Measurements from ENCODE around the gene MOCS1. TPM values are rescaled to one million over a fixed set of nuclear protein-coding genes. Genes with fewer than 3 reads are reported as not detected.

MOCS1 gene
- total RNA-seq, 1 donor from 2014 or later, result 16.0 TPM

GRCh38 chr6:39962831-39963230 lies 28.6 kb upstream of the MOCS1 start:
- no peaks in the 10 kb centered on the region for H3K79me2 ChIP-seq (ENCODE audit: insufficient read depth, low read length)
- H3K4me2 ChIP-seq (ENCODE audit: low read length), result no peak overlapping the region
- TF ChIP-seq CTCF (IDR thresholded peaks at IDR 0.05; ENCODE audit: insufficient read depth, low read depth, low read length) (no peak), EZH2 (IDR thresholded peaks at IDR 0.05; ENCODE audit: insufficient read depth, low read length) (no peak)
- Mint-ChIP-seq H3K9me3 (ENCODE audit: unreplicated experiment) (no peaks in the 10 kb centered on the region), H3K27ac (ENCODE audit: unreplicated experiment) (peak overlapping the region; percentile 75), H3K27me3 (ENCODE audit: low read depth, unreplicated experiment) (no peaks in the 10 kb centered on the region), H3K4me3 (ENCODE audit: unreplicated experiment) (no peak overlapping the region), H3K36me3 (ENCODE audit: low read depth, unreplicated experiment) (no peaks in the 10 kb centered on the region), H3K4me1 (ENCODE audit: low read depth, unreplicated experiment) (peaks cover 22% of the 10 kb centered on the region)
- no peak overlapping the region for H3K9ac ChIP-seq (ENCODE audit: low read length)
- FAIRE-seq, result no peak
- no peaks in the 10 kb centered on the region for H3K9me3 ChIP-seq (ENCODE audit: insufficient read depth, low read depth, low read length)
- no peaks in the 10 kb centered on the region for H3K4me1 ChIP-seq (ENCODE audit: insufficient read depth, low read length)
- no peaks in the 10 kb centered on the region for H3K27me3 ChIP-seq (ENCODE audit: insufficient read depth, low read length)
- no peak for DNase-seq (ENCODE audit: low read depth)
- no peak overlapping the region for H3K27ac ChIP-seq (ENCODE audit: low read depth, low read length)
- no peaks in the 10 kb centered on the region for H3K36me3 ChIP-seq (ENCODE audit: insufficient read depth, low read length)
- H2AFZ ChIP-seq (ENCODE audit: low read depth, low read length), result no peak overlapping the region
- no peak overlapping the region for H3K4me3 ChIP-seq (ENCODE audit: insufficient read depth, low read depth, low read length)
- no peaks in the 10 kb centered on the region for H4K20me1 ChIP-seq (ENCODE audit: insufficient read depth, low read length)

- no peaks in the 10 kb centered on the region for H4K20me1 ChIP-seq (ENCODE audit: insufficient read depth, low read length)
- no peaks in the 10 kb centered on the region for H3K36me3 ChIP-seq (ENCODE audit: insufficient read depth, low read length)
- TF ChIP-seq CTCF (IDR thresholded peaks at IDR 0.05; ENCODE audit: insufficient read depth, low read depth, low read length) (no peak), EZH2 (IDR thresholded peaks at IDR 0.05; ENCODE audit: insufficient read depth, low read length) (no peak)
- Mint-ChIP-seq H3K27ac (ENCODE audit: unreplicated experiment) (peak overlapping the region; percentile 99), H3K4me3 (ENCODE audit: unreplicated experiment) (peak overlapping the region; percentile 27), H3K4me1 (ENCODE audit: low read depth, unreplicated experiment) (peaks cover 32% of the 10 kb centered on the region), H3K36me3 (ENCODE audit: low read depth, unreplicated experiment) (no peaks in the 10 kb centered on the region), H3K9me3 (ENCODE audit: unreplicated experiment) (no peaks in the 10 kb centered on the region), H3K27me3 (ENCODE audit: low read depth, unreplicated experiment) (no peaks in the 10 kb centered on the region)
- DNase-seq (ENCODE audit: low read depth) (peak; percentile 5), FAIRE-seq (no peak)
- H3K27me3 ChIP-seq (ENCODE audit: insufficient read depth, low read length), result no peaks in the 10 kb centered on the region
- peak overlapping the region; percentile 64 for H2AFZ ChIP-seq (ENCODE audit: low read depth, low read length)
- H3K4me1 ChIP-seq (ENCODE audit: insufficient read depth, low read length), result no peaks in the 10 kb centered on the region
- H3K9ac ChIP-seq (ENCODE audit: low read length), result no peak overlapping the region
- H3K27ac ChIP-seq (ENCODE audit: low read depth, low read length), result no peak overlapping the region
- no peaks in the 10 kb centered on the region for H3K79me2 ChIP-seq (ENCODE audit: insufficient read depth, low read length)
- peak overlapping the region; percentile 36 for H3K4me2 ChIP-seq (ENCODE audit: low read length)
- H3K4me3 ChIP-seq (ENCODE audit: insufficient read depth, low read depth, low read length), result no peak overlapping the region
- no peaks in the 10 kb centered on the region for H3K9me3 ChIP-seq (ENCODE audit: insufficient read depth, low read depth, low read length)
Observed at GRCh38 chr6:39961178-39961577, 26.9 kb upstream of the MOCS1 start.

GRCh38 chr6:39958947-39959346 lies 24.7 kb upstream of the MOCS1 start:
- Histone ChIP-seq H3K79me2 (ENCODE audit: insufficient read depth, low read length) (no peaks in the 10 kb centered on the region), H2AFZ (ENCODE audit: low read depth, low read length) (no peak overlapping the region), H3K4me1 (ENCODE audit: insufficient read depth, low read length) (no peaks in the 10 kb centered on the region), H3K27me3 (ENCODE audit: insufficient read depth, low read length) (no peaks in the 10 kb centered on the region), H3K9ac (ENCODE audit: low read length) (no peak overlapping the region), H3K27ac (ENCODE audit: low read depth, low read length) (no peak overlapping the region), H3K36me3 (ENCODE audit: insufficient read depth, low read length) (no peaks in the 10 kb centered on the region), H3K4me2 (ENCODE audit: low read length) (no peak overlapping the region), H3K4me3 (ENCODE audit: insufficient read depth, low read depth, low read length) (no peak overlapping the region), H4K20me1 (ENCODE audit: insufficient read depth, low read length) (no peaks in the 10 kb centered on the region), H3K9me3 (ENCODE audit: insufficient read depth, low read depth, low read length) (no peaks in the 10 kb centered on the region)
- Mint-ChIP-seq H3K36me3 (ENCODE audit: low read depth, unreplicated experiment) (no peaks in the 10 kb centered on the region), H3K27me3 (ENCODE audit: low read depth, unreplicated experiment) (no peaks in the 10 kb centered on the region), H3K9me3 (ENCODE audit: unreplicated experiment) (no peaks in the 10 kb centered on the region), H3K4me1 (ENCODE audit: low read depth, unreplicated experiment) (peaks cover 32% of the 10 kb centered on the region), H3K4me3 (ENCODE audit: unreplicated experiment) (no peak overlapping the region), H3K27ac (ENCODE audit: unreplicated experiment) (no peak overlapping the region)
- TF ChIP-seq CTCF (IDR thresholded peaks at IDR 0.05; ENCODE audit: insufficient read depth, low read depth, low read length) (no peak), EZH2 (IDR thresholded peaks at IDR 0.05; ENCODE audit: insufficient read depth, low read length) (no peak)
- FAIRE-seq, result no peak
- no peak for DNase-seq (ENCODE audit: low read depth)
